Measurements from ENCODE around the gene SPARCL1.

The SPARCL1 gene

DNA sequence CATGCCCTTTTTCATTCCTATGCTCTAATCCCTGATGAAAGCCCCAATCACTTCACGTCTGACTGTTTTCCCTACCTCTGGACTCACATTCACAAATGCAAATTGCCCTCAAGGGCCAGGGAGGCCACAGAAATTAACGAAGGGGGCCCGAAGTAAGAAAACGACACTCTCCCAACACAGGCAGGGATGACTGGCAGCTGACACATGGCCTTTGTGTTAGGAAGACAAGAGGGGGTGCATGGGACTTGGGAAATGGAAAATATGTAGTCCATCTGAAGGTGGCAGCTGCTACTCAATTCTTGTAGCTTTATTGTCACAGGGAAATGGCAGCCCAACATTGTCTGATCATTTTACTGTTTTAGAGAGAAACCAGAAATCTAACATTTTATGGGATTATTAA, 12.3 kb upstream of the SPARCL1 start:
- DNase-seq = no peak

- no peak for DNase-seq
These were observed 11.2 kb upstream of the SPARCL1 start for GRCh38 chr4:87540146-87541058.

GRCh38 chr4:87532907-87533306, 3.7 kb upstream of the SPARCL1 start:
- no peak for DNase-seq

GRCh38 chr4:87532109-87532508, 2.9 kb upstream of the SPARCL1 start:
- no peak for DNase-seq

DNA sequence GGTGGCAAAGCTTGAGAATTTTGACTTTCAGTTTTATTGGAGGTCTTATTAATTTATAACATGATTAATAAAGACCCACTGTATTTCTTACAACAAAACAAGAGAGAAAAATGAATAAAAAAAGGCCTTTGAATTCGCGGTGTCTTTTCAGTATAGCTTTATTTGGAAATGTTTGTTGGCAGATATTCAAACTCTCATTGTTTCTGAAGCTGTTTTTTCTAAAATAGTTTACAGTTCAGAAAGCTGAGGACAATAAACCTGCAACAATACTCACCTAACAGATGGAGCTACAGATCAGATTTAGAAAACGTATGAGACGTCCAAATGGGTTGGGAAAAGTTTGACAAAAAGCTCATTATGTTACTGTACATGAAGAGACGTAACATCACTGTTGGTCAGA, 2.4 kb upstream of the SPARCL1 start:
- DNase-seq = no peak

DNA sequence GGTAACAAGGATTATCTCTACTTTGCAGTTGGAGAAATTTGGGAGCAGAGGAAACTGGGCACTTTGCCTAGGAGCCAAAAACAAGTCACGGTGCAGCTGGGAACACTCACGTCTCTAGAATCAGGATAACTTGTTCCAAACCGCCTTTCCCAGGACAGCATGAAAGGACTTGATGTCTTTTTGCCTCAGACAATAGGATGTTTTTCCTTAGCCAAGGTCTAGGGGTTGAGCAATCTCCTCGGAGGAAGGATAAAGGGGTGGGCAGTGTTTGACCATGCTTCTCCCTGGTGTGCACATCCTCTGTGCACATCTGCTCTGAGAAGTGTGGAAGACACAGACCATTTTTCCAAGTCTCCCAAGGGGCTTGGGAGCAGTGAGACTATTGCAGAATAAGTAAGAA, 1.7 kb upstream of the SPARCL1 start:
- no peak for DNase-seq

- no peak for DNase-seq
These were observed 1.1 kb upstream of the SPARCL1 start for GRCh38 chr4:87530229-87530628.

DNA sequence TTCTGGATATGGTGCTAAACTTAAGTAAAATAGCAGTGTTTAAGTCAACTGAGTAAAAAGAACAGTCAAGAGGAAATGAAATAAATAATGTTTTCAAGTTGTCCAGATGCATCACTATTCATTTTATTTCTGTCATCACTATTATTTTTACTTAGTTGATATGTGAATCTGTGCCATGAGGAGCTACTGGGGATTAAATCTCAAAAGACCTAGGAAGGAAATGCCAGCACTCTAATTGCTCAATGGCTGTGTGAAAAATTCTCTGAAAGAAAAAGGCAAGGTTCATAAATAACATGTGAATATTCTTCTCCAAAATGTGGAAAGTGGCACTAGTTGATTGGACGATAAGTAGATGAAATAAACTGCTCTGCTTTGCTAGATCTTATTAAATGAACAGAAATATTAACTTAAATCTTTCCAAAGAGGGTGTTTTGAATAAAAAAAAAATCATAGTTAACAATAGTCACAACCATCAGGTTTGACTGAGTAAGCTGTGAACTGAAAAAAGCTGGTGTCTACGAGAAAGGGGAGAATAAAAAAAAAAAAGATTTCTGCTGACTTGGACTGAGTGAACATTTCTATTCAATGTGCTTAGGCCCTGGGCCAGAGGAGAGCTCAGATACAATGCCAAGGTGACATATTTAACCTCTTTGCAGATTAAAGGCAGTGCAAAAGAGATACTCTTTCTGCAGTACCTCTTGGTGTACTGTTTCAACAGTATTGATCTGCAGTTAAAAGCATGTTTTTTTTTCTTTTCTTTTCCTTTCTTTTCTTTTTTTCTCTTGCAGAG, 1.6 kb downstream of the SPARCL1 start:
- DNase-seq = no peak

GRCh38 chr4:87525636-87526295, 3.4 kb downstream of the SPARCL1 start:
- no peak for DNase-seq

DNA sequence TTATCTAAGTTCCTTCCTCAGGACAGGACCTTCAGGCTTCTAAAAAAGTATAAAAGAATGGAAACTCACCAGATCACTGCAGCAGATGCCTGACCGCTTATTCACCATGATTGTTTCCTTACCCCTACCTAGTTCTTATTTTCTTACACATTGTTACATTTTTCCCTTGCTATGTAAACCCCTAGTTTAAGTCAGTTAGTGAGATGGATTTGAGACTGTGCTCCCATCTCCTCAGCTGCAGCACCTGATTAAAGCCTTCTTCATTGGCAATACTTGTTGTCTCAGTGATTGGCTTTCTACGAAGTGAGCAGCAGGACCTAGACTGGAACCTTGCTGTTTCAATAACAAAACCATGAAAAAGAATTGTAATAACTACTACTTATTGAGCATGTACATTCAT, 4.7 kb downstream of the SPARCL1 start:
- DNase-seq = no peak

DNA sequence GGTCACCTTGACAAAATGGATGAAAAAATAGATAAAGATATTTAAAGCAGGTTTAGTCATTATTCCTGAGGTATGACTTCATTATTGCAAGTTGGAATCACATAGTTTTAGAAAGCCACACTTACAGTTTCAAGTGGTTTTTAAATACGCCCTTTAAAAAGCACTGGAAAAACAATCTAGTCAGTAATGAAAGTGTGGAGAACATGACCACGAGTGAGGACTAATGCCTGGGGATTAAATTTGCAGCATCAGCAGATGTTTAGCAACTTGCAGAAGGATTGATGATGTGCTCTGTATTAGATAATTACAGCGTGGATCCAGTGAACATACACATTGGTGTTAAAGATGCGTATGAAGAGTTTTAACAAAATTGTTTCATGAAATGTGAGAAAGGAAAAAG, 5.9 kb downstream of the SPARCL1 start:
- DNase-seq = no peak

GRCh38 chr4:87521757-87522374, 7.3 kb downstream of the SPARCL1 start:
- DNase-seq = no peak

GRCh38 chr4:87521319-87521718, 7.9 kb downstream of the SPARCL1 start:
- no peak for DNase-seq

DNA sequence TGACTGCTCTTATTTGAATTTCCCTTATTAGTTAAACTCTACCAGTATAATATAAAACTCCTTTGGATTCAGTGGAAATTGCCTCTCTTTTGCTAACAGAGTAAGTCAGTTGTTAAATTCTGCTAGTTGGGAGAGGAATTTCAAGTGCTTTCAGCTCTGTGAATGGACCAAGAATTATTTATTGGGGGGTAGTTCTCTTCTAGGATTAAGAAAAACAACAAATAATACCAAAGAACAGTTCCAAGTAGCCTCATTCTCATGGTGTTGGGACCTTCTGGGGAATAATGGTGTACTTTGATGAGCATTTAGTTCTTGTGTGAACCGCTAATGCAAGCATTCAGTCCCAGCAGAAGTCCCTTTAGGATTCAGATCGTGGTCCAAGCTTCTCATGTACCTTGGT, 11.6 kb downstream of the SPARCL1 start:
- no peak for DNase-seq

- no peak for DNase-seq
These were observed 12.5 kb downstream of the SPARCL1 start for GRCh38 chr4:87516683-87517082.

- DNase-seq = no peak
These were observed 16.8 kb downstream of the SPARCL1 start for GRCh38 chr4:87512400-87512799.

- DNase-seq = no peak
These were observed 17.7 kb downstream of the SPARCL1 start for GRCh38 chr4:87511500-87511899.

GRCh38 chr4:87510747-87511146, 18.4 kb downstream of the SPARCL1 start:
- DNase-seq = no peak

DNA sequence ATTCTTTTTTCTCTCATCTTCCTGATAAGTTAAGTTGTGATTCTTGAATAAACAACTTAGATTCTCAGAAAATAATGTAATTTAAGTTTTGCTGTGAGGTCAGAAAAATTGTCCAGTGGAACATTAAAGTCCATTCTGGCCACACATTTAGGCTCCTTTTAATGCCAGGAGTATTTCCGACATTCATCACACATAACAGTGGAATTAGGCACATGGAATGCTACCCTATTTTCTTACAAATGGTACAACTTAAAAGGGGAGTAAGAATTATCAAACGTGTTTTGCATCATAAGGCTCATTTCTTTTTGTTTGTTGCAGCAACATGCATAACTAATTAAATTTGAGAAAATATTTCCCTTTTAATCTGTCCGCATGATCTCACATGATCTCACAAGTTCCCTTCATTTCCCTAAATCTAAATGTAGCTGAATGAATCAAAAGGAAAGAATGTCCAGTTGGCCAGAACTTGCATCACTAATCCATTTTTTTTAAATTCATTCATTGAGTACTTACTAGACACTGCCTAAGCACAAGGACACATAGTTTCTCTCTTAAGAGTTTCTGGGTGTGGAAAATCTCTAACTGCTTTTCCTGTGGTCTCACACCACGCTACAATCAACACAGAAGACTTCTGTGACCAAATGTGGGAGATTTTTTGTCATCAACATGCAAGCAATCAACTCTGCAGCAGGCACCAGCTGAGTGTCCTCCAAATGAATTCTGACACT, 22.0 kb downstream of the SPARCL1 start:
- DNase-seq = no peak

- DNase-seq = no peak
These were observed 23.3 kb downstream of the SPARCL1 start for GRCh38 chr4:87505862-87506261.

GRCh38 chr4:87502580-87503238, 26.5 kb downstream of the SPARCL1 start:
- DNase-seq = peak; percentile 1

- DNase-seq = no peak
These were observed 29.1 kb downstream of the SPARCL1 start for GRCh38 chr4:87500092-87500462.

Data from NCI-H774 (cell line).